DND-41 (cell line): ENCODE results near the gene TTC28.

Source experiments
- CTCF ChIP-seq: IDR thresholded peaks from 2 replicates; pipeline ENCODE4 v1.5.1; 2012; ENCODE audit warnings: borderline replicate concordance, low read length, moderate library complexity, mild to moderate bottlenecking; ENCODE audit not compliant: poor library complexity, severe bottlenecking; ENCODE audit errors: extremely low read depth
- EZH2 ChIP-seq: IDR thresholded peaks from 3 replicates; pipeline ENCODE4 v1.6.1; 2012; ENCODE audit warnings: borderline replicate concordance, low read depth, mild to moderate bottlenecking, moderate library complexity, low read length, inconsistent platforms; ENCODE audit not compliant: severe bottlenecking

GRCh38 chr22:27994481-27995331 lies 684.9 kb downstream of the TTC28 start:
- TF ChIP-seq CTCF: no peak
- no peak for TF ChIP-seq EZH2
